Ovary (tissue), 3 donors: Measurements from ENCODE around the gene HDGFL1.

Experiments
- CTCF ChIP-seq, 3 donors: fragments of 450-650 bp in 2 of 3; fragments of 200-600 bp in 1 of 3; IDR thresholded peaks; one replicate each; pipeline versions ENCODE4 v1.5.1 to v1.8.0; 2016 to 2022; ENCODE audit warnings: antibody characterized with exemption in 3 of 3, mild to moderate bottlenecking in 1 of 3
- POLR2A ChIP-seq: fragments of 450-650 bp; IDR thresholded peaks from one replicate; pipeline ENCODE4 v1.6.1; 2017; ENCODE audit warnings: antibody characterized with exemption, mild to moderate bottlenecking, moderate library complexity
- donor health status: DM: no; HTN: no; CAD: no.

GRCh38 chr6:22521035-22521434, 48.3 kb upstream of the HDGFL1 start:
- no peak for TF ChIP-seq CTCF (IDR thresholded peaks at IDR 0.05)
- TF ChIP-seq POLR2A, result no peak
